Mesenteric fat pad (tissue), 1 donor: ENCODE data around the gene RTP4. TPM values are rescaled to one million over a fixed set of nuclear protein-coding genes. Genes with fewer than 3 reads are reported as not detected.
"Not testable (repeated sequence)": the region's sequence is repeated elsewhere in the genome, so short reads cannot be mapped to it uniquely, and the experiment has no call there.

Source experiments
- DNase-seq: peaks from one replicate; pipeline ENCODE4 v3.0.0-alpha.2; 2020; ENCODE audit warnings: low spot score
- total RNA-seq: library from RNA; stranded (reverse); fragmentation: NEBNext Ultra II Directional; extraction: Animal tissue kit (Norgen Biotek cat#: 25700); gene quantifications from one replicate; pipeline ENCODE4 v1.2.1, GENCODE V29; 2021
- donor health status: DM: yes; HTN: yes; CAD: no.

RTP4 gene
- total RNA-seq, 1 donor from 2014 or later, result 1.6 TPM

- no peak for DNase-seq
These were observed 553 bp upstream of the RTP4 start for GRCh38 chr3:187367561-187368103.

- no peak for DNase-seq
These were observed 883 bp downstream of the RTP4 start for GRCh38 chr3:187369089-187369447.

- no peak for DNase-seq
These were observed 1.9 kb downstream of the RTP4 start for GRCh38 chr3:187370051-187370450.

- DNase-seq, result no peak
These were observed 7.4 kb downstream of the RTP4 start for GRCh38 chr3:187375581-187375980.

GRCh38 chr3:187377842-187378241 is 9.7 kb downstream of the RTP4 start:
- no peak for DNase-seq

GRCh38 chr3:187382609-187383151 is 14.5 kb downstream of the RTP4 start:
- no peak for DNase-seq

GRCh38 chr3:187383246-187383645 is 15.1 kb downstream of the RTP4 start:
- DNase-seq, result no peak

GRCh38 chr3:187385296-187385695 is 17.1 kb downstream of the RTP4 start:
- no peak for DNase-seq

- DNase-seq, result no peak
These were observed 28.5 kb downstream of the RTP4 start for GRCh38 chr3:187396661-187397060.

- no peak for DNase-seq
These were observed 30.8 kb downstream of the RTP4 start for GRCh38 chr3:187398955-187399354.

GRCh38 chr3:187400756-187401155 is 32.6 kb downstream of the RTP4 start:
- no peak for DNase-seq

- DNase-seq, result no peak
These were observed 33.7 kb downstream of the RTP4 start for GRCh38 chr3:187401856-187402255.

GRCh38 chr3:187403768-187404288 is 35.6 kb downstream of the RTP4 start:
- DNase-seq, result no peak

- DNase-seq, result no peak
These were observed 38.7 kb downstream of the RTP4 start for GRCh38 chr3:187406927-187407326.

- DNase-seq, result not testable (repeated sequence)
These were observed 44.0 kb downstream of the RTP4 start for GRCh38 chr3:187411991-187412781.

Other genes with a start within 250 kb of the RTP4 start
- gene RPL39L, start 228.9 kb upstream of the RTP4 start, total RNA-seq, result 6.5 TPM
- gene RTP1, start 170.9 kb upstream of the RTP4 start, total RNA-seq, result not detected
- 3.2 TPM for gene MASP1, start 76.6 kb upstream of the RTP4 start, total RNA-seq